ENCODE results near the gene CALR3.

GRCh38 chr19:16446724-16447368 lies 49.1 kb downstream of the CALR3 start:
- TF ChIP-seq, protein P1, sequence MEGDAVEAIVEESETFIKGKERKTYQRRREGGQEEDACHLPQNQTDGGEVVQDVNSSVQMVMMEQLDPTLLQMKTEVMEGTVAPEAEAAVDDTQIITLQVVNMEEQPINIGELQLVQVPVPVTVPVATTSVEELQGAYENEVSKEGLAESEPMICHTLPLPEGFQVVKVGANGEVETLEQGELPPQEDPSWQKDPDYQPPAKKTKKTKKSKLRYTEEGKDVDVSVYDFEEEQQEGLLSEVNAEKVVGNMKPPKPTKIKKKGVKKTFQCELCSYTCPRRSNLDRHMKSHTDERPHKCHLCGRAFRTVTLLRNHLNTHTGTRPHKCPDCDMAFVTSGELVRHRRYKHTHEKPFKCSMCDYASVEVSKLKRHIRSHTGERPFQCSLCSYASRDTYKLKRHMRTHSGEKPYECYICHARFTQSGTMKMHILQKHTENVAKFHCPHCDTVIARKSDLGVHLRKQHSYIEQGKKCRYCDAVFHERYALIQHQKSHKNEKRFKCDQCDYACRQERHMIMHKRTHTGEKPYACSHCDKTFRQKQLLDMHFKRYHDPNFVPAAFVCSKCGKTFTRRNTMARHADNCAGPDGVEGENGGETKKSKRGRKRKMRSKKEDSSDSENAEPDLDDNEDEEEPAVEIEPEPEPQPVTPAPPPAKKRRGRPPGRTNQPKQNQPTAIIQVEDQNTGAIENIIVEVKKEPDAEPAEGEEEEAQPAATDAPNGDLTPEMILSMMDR (conservative IDR thresholded peaks at IDR 0.05; ENCODE audit: low read length): no peak
- TF ChIP-seq EZH2phosphoT487 (IDR thresholded peaks at IDR 0.05; ENCODE audit: borderline replicate concordance): no peak
